Stimulated activated CD4-positive, alpha-beta T cell treated with anti-CD3 and anti-CD28 coated beads, Interleukin-4, amount 100 ng/mL, for 1 hour (primary cell): ENCODE data around the gene IQSEC2.

Experiments
- DNase-seq: peaks from one replicate; pipeline ENCODE4 v3.0.0-alpha.2; 2020

Gene IQSEC2

GRCh38 chrX:53265771-53266574 is 15.4 kb downstream of the IQSEC2 start:
- no peak for DNase-seq

- peak; percentile 23 for DNase-seq
Measured at GRCh38 chrX:53263597-53264094, 17.7 kb downstream of the IQSEC2 start.

- no peak for DNase-seq
Measured at GRCh38 chrX:53262918-53263394, 18.4 kb downstream of the IQSEC2 start.

DNA sequence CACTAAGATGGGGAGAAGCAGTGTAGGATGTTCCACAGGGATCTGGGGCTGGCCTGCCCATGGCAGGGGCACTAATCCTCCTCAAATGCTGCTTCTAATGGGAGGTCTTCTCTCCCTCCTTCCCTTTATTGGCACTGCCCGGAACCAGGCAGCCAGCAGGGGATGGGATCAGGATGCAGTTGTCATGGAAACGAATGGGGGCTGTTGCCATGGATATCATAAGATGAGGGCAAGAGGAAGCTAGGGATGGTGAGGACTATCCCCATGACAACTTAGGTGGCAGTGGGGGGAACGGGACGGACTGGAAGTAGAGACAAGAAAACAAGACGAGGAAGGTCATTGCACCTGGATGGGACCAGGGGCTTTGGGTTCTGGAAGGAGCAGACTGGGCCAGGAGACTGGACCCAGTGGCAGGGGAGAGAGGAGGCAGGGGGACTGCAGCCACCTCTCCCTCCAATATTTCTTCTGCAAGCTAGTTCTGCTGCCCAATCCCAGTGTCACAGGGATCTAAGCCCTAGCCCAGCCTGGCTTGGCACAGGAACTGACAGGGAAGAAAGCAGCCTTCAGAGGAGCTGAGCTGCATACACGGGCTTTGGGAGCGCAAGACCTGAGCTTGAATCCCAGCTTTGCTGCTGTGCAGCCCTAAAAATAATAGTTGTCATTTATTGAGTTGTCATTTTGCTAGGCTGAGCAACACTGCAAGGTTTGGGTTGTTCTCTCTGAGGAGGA is 19.0 kb downstream of the IQSEC2 start:
- DNase-seq, result no peak

DNA sequence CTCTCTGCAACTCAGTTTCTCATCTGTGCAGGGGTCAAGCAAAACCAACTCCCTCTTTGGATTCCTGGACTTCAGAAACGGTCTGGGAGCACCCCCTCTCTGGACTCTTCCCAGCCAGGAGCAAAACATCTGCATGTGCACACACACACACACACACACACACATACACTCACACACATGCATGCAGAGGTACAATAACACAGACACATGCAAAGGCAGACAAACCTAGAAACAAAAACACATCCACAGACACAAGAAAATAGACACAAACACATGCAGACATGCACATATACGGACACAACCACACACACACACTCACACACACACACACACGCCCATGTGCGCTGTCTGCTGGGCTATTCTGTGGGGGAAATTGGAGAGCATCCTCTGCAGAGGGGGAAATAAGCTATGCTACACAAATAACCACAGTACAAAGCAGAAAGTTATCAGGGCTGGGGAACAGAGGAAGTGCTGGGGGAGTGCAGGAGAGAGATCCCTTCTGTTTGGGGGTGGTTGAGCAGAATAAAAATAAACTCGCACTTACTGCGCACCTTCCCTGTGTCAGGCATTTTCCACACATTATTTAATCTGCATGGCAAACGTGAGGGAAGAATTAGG is 19.9 kb downstream of the IQSEC2 start:
- no peak for DNase-seq

DNA sequence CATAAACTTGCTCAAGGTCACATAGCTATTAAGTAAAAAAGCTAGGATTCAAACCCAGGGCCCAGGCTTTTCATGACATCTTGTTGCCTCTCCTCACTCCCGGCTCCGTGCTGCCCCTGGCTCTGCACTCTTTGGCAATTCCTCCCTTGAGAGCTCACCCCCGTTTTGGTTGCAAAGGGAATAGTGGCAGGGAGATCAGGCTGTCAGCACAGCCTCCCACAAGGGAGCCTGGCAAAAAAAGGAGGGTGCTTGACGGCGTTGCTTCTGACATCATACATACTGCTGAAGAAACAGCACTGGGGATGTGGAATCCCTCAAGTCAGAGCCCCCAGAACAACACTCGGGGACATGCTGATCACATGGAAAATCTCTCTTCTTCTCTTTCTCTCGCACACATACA is 20.5 kb downstream of the IQSEC2 start:
- DNase-seq, result no peak

DNA sequence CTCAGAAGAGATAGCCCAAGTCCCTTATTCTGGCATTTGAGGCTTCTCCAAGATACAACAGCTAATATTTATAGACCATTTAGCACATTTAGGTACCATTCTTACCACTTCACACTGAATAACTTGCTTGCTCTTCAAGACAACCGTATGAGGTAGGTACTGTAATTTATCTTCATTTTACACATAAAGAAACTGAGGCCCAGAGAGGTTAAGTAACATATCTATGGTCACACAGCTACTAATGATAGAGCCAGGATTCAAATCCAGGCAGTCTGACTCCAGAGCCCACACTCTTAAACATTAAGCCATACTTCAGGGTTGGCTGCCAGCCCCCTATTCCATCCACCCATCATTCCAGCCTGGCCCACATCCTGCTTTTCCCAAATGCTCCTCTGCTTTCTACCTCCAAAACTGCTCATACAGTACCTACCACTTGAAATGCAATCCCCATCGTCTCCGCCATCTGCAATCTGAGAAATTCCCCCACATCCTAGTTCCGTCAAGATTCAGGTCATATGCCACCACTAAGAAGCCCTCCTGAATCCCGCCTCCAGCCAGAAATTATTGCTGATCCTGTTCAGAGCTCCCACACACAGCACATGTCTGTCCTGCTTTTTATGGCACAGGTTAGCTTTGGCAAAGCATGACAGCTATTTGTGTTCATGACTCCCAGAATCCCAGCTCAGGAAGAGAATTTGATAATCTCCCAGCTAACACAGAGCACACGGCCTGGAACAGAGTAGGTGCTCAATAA is 23.5 kb downstream of the IQSEC2 start:
- DNase-seq, result no peak

DNA sequence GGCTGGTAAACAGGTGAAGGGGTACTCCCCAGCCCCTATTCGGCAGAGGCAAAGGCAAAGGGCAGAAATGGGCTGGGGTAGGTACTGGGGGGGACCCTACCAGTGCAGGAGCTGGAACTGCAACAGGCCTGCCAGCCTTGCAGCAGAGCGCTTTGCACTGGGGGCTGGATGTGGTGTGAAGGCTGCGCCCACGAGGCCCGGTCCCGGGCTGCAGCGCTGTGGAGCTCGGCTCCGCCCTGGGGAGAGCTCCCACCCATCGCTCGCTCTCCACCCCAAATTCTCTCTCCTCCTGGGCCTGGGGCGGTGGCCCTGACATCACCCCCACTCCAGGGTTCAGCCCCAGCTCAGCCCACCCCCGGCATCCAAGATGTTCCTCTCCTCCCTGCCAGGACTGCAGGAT is 24.2 kb downstream of the IQSEC2 start:
- no peak for DNase-seq

- no peak for DNase-seq
Measured at GRCh38 chrX:53256446-53257041, 24.8 kb downstream of the IQSEC2 start.

DNA sequence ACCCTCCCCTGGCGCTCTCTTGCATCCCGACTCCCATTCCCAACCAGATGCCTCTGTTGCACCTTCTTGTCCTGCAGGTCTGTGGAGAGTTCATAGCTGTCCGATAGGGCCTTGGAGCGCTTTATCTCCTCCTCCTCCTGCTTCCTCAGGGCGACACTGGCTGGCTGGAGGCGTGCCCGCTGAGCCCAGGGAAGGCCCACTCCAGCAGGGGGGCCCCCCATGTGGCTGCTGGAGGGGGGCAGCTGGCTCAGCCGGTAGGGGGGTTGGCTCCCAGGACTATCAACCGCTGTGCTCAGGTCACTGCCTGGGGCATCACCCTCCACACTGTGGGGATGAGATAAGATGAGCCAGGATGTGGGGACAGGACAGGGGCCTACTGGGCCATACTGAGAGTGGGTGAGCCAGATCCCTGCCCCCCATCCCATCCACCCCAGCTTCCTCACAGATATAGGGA is 25.6 kb downstream of the IQSEC2 start:
- no peak for DNase-seq

DNA sequence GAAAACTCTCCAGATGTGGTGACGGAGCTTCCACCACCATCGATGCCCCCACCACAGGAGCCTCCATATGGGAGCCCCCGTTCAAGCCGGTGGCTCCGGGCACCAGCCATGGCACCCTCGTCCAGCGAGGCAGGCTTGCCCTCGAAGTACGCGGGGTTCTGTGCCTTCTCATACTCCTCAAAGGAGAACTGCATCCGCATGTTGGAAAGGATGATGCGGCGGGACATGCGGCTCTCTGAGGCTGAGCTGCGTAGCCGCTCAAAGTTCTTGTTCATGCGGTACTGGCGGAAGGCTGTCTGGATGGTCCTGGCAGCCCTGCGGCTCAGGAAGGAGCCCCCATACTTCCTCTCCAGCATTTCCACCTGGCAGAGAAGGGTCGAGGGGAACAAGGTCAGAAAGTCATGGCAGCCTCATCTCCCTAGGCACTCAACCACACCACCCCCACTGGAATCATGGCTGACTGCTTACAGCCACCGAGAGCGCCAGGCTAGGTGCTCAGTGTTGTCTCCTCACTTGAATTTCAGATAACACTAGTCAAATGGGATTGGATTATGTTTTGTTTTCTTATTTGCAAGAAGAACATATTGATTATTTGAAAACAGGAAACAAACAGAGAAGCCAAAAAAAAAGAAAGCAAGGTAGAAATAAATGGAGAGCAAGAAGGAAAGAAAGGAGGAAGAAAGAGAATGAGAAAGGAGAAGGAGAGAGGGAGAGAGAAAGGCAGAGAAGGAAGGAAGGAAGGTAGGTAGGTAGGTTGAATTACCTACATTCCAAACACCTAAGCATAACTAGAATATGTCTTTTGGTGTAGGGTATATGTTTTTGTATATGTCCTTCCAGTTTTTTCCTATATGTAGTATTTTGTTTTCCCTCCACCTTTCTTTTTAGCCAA is 26.6 kb downstream of the IQSEC2 start:
- no peak for DNase-seq

DNA sequence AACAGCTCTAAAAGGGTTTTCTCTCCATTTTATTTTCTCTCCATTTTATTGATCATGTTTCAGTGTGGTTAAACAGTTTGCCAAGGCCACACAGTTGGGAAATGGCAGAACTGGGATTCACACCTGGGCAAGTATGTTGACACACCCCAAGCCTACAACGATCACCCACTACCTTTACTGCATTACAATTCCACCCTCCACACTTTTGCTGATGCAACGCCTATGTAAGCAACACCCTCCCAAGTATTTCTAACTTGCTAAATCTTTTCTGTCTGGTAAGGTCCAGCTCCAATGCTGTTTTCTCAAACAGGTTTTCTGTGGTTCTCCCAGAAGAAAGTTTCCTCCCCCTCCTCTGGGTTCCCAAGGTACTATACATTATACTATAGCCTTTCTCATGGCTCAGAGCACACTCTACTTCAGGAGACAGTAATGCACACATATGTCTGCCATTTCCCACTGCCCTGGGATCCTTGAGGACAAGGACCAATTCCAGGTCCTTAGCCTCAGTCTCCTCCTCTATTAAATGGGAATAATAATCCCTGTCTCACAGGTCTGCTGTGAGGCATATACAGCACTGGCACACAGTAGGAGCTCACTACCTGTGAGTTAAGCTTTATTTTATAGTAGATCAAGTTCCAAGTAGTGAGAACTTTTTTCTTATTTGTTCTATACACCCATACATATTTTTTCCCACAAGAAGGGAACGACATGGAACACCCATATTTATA is 27.9 kb downstream of the IQSEC2 start:
- DNase-seq, result no peak

GRCh38 chrX:53251307-53251706 is 30.1 kb downstream of the IQSEC2 start:
- no peak for DNase-seq

- DNase-seq, result no peak
Measured at GRCh38 chrX:53250556-53250955, 30.8 kb downstream of the IQSEC2 start.

GRCh38 chrX:53249408-53250042 is 31.9 kb downstream of the IQSEC2 start:
- DNase-seq, result no peak

DNA sequence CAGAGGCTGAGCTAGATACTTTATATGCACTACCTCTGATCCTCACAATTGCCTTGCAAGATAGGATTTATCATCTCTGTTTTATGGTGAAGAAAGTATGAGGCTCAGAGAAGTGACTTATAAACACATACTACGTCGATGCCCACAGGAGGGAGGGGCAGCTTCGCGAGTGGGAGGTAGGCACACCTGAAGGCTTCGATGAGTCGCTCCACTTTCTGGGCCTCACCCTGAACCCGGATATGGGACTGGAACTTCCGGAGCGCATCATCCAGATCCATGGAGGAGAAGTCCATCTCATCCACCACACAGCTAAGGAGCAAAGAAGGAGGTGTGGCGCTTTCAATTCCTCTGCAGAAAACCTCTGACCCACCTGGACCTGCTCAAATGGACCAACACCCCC is 33.5 kb downstream of the IQSEC2 start:
- no peak for DNase-seq

DNA sequence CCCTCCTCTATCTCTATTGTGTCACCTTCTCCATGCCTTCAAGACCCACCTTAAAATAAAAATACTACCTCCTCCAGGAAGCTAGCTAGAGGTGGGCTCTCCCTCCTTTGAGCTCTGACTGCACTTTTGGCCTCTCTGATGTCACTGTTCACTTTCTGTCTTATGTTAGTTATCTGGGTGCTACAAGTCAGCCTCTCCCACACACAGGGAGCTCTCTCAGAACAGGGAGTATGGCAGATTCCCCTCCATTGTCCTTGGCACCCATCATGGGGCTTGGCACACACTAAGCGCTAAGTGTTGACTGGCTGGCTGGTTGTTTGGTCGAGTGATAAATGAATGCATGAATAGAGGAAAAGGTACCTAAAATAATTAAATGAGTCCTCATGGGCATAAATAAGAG is 35.2 kb downstream of the IQSEC2 start:
- DNase-seq, result no peak

GRCh38 chrX:53244610-53245009 is 36.8 kb downstream of the IQSEC2 start:
- no peak for DNase-seq

DNA sequence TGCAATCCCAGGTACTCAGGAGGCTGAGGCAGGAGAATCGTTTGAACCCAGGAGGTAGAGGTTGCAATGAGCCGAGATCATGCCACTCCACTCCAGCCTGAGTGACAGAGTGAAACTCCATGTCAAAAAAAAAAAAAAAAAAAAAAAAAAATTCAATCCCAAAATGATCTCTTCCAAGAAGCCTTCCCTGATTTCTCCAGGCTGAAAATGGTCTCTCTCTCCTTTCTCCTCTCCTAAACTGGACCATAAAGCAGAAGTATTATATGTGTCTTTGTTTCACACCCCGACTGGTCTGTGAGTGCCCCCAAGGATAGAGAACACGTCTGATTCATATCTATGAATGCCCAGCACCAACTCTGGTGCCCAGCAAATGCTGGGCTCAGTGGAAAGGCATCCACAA is 39.1 kb downstream of the IQSEC2 start:
- no peak for DNase-seq

DNA sequence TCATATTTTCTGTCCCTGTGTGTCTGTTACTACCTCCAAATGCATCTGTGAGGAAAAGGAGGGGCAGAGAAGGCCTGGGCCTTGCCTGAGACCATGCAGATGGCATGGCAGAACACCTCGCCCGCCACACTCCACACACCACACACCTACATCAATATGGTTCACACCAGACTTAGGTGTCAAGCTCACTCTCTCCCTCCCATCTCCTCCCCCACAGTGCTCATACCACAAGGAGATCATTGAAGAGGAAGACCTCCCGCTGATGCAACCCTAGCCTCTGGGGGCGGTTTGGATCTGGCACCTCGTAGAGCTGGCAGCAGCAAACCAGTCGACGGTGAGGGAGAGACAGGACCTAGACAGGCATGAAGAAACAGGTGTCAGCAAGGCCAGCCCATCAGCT is 39.8 kb downstream of the IQSEC2 start:
- no peak for DNase-seq
